ENCODE results near the gene TMEM233. TPM values are rescaled to one million over a fixed set of nuclear protein-coding genes. Genes with fewer than 3 reads are reported as not detected.
A peak's percentile ranks its signal among the peaks of the same experiment; 100 is the strongest.

TMEM233 gene
- polyA plus RNA-seq, 3 donors = not detected

- H3K27ac Mint-ChIP-seq = no peak overlapping the region
- Histone ChIP-seq H3K9ac (ENCODE audit: insufficient read depth, low read length, poor library complexity, severe bottlenecking) (no peak overlapping the region), H3K27ac (ENCODE audit: low read depth in 1 of 2, low read length in 2 of 2) (peak overlapping the region in 1 of 2 donors; percentile 21), H3K4me2 (replicated peaks; ENCODE audit: extremely low read depth, low read length, poor library complexity, severe bottlenecking) (no peak overlapping the region), H3K9me3 (replicated peaks in 1 of 2; ENCODE audit: control insufficient read depth in 1 of 2, insufficient read depth in 1 of 2, low read length in 2 of 2) (no peaks in the 10 kb centered on the region), H2AFZ (ENCODE audit: insufficient read depth, low read depth, low read length, poor library complexity, severe bottlenecking) (no peak overlapping the region), H3K36me3 (replicated peaks in 1 of 2; ENCODE audit: control insufficient read depth in 1 of 2, insufficient read depth in 2 of 2, low read length in 2 of 2) (peaks cover 96 to 100% of the 10 kb centered on the region in 2 donors), H3K4me1 (ENCODE audit: control insufficient read depth in 1 of 2, insufficient read depth in 2 of 2, low read length in 2 of 2) (peaks cover 0 to 15% of the 10 kb centered on the region in 2 donors), H3K4me3 (replicated peaks in 1 of 3; ENCODE audit: low read depth in 2 of 3, low read length in 3 of 3) (no peak overlapping the region), H4K20me1 (ENCODE audit: insufficient read depth, low read length) (peaks cover 21% of the 10 kb centered on the region), H3K27me3 (ENCODE audit: control insufficient read depth in 2 of 2, insufficient read depth in 2 of 2, low read length in 2 of 2) (no peaks in the 10 kb centered on the region), H3K79me2 (ENCODE audit: insufficient read depth, low read length) (peaks cover 11% of the 10 kb centered on the region)
- no peak for TF ChIP-seq CTCF (IDR thresholded peaks at IDR 0.05)
- WGBS (ENCODE audit: insufficient coverage) = 99% methylated on average over 11 of the region's 13 CpGs
- DNase-seq = no peak
- peaks cover 21% of the 10 kb centered on the region for H3K4me1 Mint-ChIP-seq
- H3K4me3 Mint-ChIP-seq = no peak overlapping the region
- H3K9me3 Mint-ChIP-seq = no peaks in the 10 kb centered on the region
- intact Hi-C loops (cut with micrococcal nuclease) = loop anchor here in 1 of 2 donors (10.0 kb wide), 1 partner anchor 198 kb away; the partner anchor contains the start of gene CIT
- H3K27me3 Mint-ChIP-seq (ENCODE audit: low read depth in 3 of 3) = no peaks in the 10 kb centered on the region
- peaks cover 92 to 97% of the 10 kb centered on the region in 2 donors for H3K36me3 Mint-ChIP-seq
Observed at GRCh38 chr12:119676573-119676972, 83.0 kb downstream of the TMEM233 start.

GRCh38 chr12:119678459-119678858 lies 84.9 kb downstream of the TMEM233 start:
- no peaks in the 10 kb centered on the region for H3K79me2 ChIP-seq (ENCODE audit: insufficient read depth, low read length)
- H3K9me3 ChIP-seq (replicated peaks in 1 of 2; ENCODE audit: control insufficient read depth in 1 of 2, insufficient read depth in 1 of 2, low read length in 2 of 2) = no peaks in the 10 kb centered on the region
- peaks cover 30% of the 10 kb centered on the region for H3K4me1 Mint-ChIP-seq
- no peaks in the 10 kb centered on the region for H3K27me3 Mint-ChIP-seq (ENCODE audit: low read depth in 3 of 3)
- no peaks in the 10 kb centered on the region for H3K9me3 Mint-ChIP-seq
- intact Hi-C loops (cut with micrococcal nuclease) = loop anchor here in 1 of 2 donors (10.0 kb wide), 1 partner anchor 196 kb away; the partner anchor contains the start of gene CIT
- no peak overlapping the region for H3K9ac ChIP-seq (ENCODE audit: insufficient read depth, low read length, poor library complexity, severe bottlenecking)
- no peak for DNase-seq
- no peak overlapping the region for H2AFZ ChIP-seq (ENCODE audit: insufficient read depth, low read depth, low read length, poor library complexity, severe bottlenecking)
- no peak overlapping the region for H3K27ac ChIP-seq (ENCODE audit: low read depth in 1 of 2, low read length in 2 of 2)
- peaks cover 15 to 29% of the 10 kb centered on the region in 2 donors for H3K4me1 ChIP-seq (ENCODE audit: control insufficient read depth in 1 of 2, insufficient read depth in 2 of 2, low read length in 2 of 2)
- peaks cover 14% of the 10 kb centered on the region for H4K20me1 ChIP-seq (ENCODE audit: insufficient read depth, low read length)
- H3K36me3 Mint-ChIP-seq = peaks cover 76 to 85% of the 10 kb centered on the region in 2 donors
- TF ChIP-seq CTCF (IDR thresholded peaks at IDR 0.05) = no peak
- 100% methylated on average over 2 of the region's 7 CpGs for WGBS (ENCODE audit: insufficient coverage)
- H3K27ac Mint-ChIP-seq = peak overlapping the region in 1 of 7 donors; percentile 23
- no peak overlapping the region for H3K4me2 ChIP-seq (replicated peaks; ENCODE audit: extremely low read depth, low read length, poor library complexity, severe bottlenecking)
- no peaks in the 10 kb centered on the region for H3K27me3 ChIP-seq (ENCODE audit: control insufficient read depth in 2 of 2, insufficient read depth in 2 of 2, low read length in 2 of 2)
- no peak overlapping the region for H3K4me3 ChIP-seq (replicated peaks in 1 of 3; ENCODE audit: low read depth in 2 of 3, low read length in 3 of 3)
- peaks cover 81 to 89% of the 10 kb centered on the region in 2 donors for H3K36me3 ChIP-seq (replicated peaks in 1 of 2; ENCODE audit: control insufficient read depth in 1 of 2, insufficient read depth in 2 of 2, low read length in 2 of 2)
- no peak overlapping the region for H3K4me3 Mint-ChIP-seq
